ENCODE measurements around the gene ITGAX. TPM values are rescaled to one million over a fixed set of nuclear protein-coding genes. Genes with fewer than 3 reads are reported as not detected.

The ITGAX gene
- total and polyA plus RNA-seq, 2 experiments from 2014 or later, result not detected

DNA sequence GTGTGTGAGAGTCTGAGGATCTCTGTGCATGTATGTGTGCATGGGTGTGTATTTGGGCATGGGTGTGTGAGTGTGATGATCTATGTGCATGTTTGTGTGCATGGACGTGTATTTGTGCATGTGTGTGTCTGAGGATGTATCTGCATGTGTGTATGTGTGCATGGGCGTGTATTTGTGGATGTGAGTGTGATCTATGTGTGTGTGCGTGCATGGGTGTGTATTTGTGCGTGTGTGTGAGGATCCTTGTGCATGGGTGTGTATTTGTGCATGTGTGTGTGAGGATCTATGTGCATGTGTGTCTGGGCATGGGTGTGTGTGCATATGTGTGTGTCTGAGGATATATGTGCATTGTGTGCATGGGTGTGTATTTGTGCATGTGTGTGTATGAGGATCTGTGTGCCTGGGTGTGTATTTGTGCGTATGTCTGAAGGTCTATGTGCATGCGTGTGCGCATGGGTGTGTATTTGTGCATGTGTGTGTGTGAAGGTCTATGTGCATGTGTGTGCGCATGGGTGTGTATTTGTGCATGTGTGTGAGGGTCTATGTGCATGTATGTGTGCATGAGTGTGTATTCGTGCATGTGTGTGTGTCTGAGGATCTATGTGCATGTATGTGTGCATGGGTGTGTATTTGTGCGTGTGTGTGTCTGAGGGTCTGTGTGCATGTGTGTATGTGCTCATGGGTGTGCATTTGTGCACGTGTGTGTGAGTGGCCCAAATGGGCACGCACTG lies 26.5 kb upstream of the ITGAX start:
- no peak overlapping the region for H3K27ac ChIP-seq (ENCODE audit: low read depth)
- H3K79me2 ChIP-seq (replicated peaks; ENCODE audit: insufficient read depth), result no peaks in the 10 kb centered on the region
- ATAC-seq (no peak), DNase-seq (ENCODE audit: low spot score) (no peak)
- H3K9me3 Mint-ChIP-seq, result peaks cover 4% of the 10 kb centered on the region; the same call in 1 of the 3 replicates
- no peaks in the 10 kb centered on the region for H4K20me1 ChIP-seq (replicated peaks; ENCODE audit: insufficient read depth)
- H3K27me3 ChIP-seq (ENCODE audit: insufficient read depth), result peaks cover 39% of the 10 kb centered on the region
- H3K9me2 ChIP-seq (ENCODE audit: insufficient read depth), result no peaks in the 10 kb centered on the region
- H2AFZ ChIP-seq, result no peak overlapping the region
- peaks cover 26% of the 10 kb centered on the region for H3K4me1 Mint-ChIP-seq
- H3K4me1 ChIP-seq (ENCODE audit: insufficient read depth), result peaks cover 12% of the 10 kb centered on the region
- no peak overlapping the region for H3K4me3 ChIP-seq
- peaks cover 37% of the 10 kb centered on the region for H3K27me3 Mint-ChIP-seq (ENCODE audit: insufficient read depth, low read depth, poor library complexity)
- H3K4me3 Mint-ChIP-seq, result no peak overlapping the region
- no peak overlapping the region for H3K4me2 ChIP-seq
- no peaks in the 10 kb centered on the region for H3F3A ChIP-seq (replicated peaks; ENCODE audit: low read depth)
- peaks cover 3% of the 10 kb centered on the region; the same call in 1 of the 3 replicates for H3K36me3 Mint-ChIP-seq (ENCODE audit: low read depth)
- no peaks in the 10 kb centered on the region; the same call in 1 of the 2 replicates for H3K36me3 ChIP-seq (ENCODE audit: insufficient read depth)
- no peak overlapping the region for H3K27ac Mint-ChIP-seq
- TF ChIP-seq, protein P1, sequence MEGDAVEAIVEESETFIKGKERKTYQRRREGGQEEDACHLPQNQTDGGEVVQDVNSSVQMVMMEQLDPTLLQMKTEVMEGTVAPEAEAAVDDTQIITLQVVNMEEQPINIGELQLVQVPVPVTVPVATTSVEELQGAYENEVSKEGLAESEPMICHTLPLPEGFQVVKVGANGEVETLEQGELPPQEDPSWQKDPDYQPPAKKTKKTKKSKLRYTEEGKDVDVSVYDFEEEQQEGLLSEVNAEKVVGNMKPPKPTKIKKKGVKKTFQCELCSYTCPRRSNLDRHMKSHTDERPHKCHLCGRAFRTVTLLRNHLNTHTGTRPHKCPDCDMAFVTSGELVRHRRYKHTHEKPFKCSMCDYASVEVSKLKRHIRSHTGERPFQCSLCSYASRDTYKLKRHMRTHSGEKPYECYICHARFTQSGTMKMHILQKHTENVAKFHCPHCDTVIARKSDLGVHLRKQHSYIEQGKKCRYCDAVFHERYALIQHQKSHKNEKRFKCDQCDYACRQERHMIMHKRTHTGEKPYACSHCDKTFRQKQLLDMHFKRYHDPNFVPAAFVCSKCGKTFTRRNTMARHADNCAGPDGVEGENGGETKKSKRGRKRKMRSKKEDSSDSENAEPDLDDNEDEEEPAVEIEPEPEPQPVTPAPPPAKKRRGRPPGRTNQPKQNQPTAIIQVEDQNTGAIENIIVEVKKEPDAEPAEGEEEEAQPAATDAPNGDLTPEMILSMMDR (conservative IDR thresholded peaks at IDR 0.05; ENCODE audit: low read depth in 2 of 2), result no peak
- no peak for TF ChIP-seq CREB1 (CRISPR knock-in tag; IDR thresholded peaks at IDR 0.05; ENCODE audit: low read depth)
- TF ChIP-seq NANOG (IDR thresholded peaks at IDR 0.05; ENCODE audit: borderline replicate concordance), result no peak

DNA sequence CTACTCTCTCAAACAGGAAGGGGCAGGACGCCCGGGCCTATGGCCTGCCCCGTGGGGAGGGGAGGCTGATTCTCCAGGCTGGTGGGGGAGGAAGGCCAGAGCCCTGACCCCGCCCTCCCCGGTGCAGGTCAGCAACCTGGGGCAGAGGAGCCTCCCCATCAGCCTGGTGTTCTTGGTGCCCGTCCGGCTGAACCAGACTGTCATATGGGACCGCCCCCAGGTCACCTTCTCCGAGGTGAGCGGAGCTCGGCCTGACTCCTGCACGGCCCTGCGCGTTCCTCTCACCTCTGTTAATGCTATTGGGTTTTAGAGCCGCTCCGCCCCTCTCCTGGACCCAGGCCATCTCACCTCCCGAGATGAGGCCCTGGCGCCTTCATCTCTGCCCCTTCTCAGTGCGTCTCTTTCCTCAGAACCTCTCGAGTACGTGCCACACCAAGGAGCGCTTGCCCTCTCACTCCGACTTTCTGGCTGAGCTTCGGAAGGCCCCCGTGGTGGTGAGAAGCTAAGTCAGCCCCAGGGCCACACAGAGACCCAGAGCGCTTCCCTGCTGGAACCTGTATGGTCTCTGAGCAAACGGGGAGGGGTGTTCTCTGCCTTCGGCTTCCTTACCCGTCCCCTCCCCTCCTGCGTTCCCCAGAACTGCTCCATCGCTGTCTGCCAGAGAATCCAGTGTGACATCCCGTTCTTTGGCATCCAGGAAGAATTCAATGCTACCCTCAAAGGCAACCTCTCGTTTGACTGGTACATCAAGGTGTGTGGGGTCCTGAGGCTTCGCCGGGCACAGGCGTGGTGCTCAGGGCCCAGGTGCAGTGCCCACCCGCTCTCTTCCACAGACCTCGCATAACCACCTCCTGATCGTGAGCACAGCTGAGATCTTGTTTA lies 25.1 kb upstream of the ITGAX start:
- Mint-ChIP-seq H3K36me3 (ENCODE audit: low read depth) (peaks cover 3% of the 10 kb centered on the region; the same call in 1 of the 3 replicates), H3K27me3 (ENCODE audit: insufficient read depth, low read depth, poor library complexity) (peaks cover 38% of the 10 kb centered on the region), H3K27ac (no peak overlapping the region), H3K4me3 (peak overlapping the region; percentile 69), H3K9me3 (peaks cover 4% of the 10 kb centered on the region; the same call in 1 of the 3 replicates), H3K4me1 (peaks cover 26% of the 10 kb centered on the region)
- Histone ChIP-seq H3K4me1 (ENCODE audit: insufficient read depth) (peaks cover 12% of the 10 kb centered on the region), H3K4me2 (peak overlapping the region; percentile 75), H3K27ac (ENCODE audit: low read depth) (no peak overlapping the region), H3F3A (replicated peaks; ENCODE audit: low read depth) (no peaks in the 10 kb centered on the region), H4K20me1 (replicated peaks; ENCODE audit: insufficient read depth) (no peaks in the 10 kb centered on the region), H3K79me2 (replicated peaks; ENCODE audit: insufficient read depth) (no peaks in the 10 kb centered on the region), H3K9me2 (ENCODE audit: insufficient read depth) (no peaks in the 10 kb centered on the region), H3K27me3 (ENCODE audit: insufficient read depth) (peaks cover 39% of the 10 kb centered on the region), H3K36me3 (ENCODE audit: insufficient read depth) (no peaks in the 10 kb centered on the region), H3K4me3 (peak overlapping the region; percentile 54), H2AFZ (peak overlapping the region; percentile 86)
- DNase-seq (ENCODE audit: low spot score) (peak; percentile 41), ATAC-seq (peak; percentile 34)
- TF ChIP-seq, protein P2, sequence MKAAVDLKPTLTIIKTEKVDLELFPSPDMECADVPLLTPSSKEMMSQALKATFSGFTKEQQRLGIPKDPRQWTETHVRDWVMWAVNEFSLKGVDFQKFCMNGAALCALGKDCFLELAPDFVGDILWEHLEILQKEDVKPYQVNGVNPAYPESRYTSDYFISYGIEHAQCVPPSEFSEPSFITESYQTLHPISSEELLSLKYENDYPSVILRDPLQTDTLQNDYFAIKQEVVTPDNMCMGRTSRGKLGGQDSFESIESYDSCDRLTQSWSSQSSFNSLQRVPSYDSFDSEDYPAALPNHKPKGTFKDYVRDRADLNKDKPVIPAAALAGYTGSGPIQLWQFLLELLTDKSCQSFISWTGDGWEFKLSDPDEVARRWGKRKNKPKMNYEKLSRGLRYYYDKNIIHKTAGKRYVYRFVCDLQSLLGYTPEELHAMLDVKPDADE (IDR thresholded peaks at IDR 0.05), result no peak
- TF ChIP-seq, protein P3, sequence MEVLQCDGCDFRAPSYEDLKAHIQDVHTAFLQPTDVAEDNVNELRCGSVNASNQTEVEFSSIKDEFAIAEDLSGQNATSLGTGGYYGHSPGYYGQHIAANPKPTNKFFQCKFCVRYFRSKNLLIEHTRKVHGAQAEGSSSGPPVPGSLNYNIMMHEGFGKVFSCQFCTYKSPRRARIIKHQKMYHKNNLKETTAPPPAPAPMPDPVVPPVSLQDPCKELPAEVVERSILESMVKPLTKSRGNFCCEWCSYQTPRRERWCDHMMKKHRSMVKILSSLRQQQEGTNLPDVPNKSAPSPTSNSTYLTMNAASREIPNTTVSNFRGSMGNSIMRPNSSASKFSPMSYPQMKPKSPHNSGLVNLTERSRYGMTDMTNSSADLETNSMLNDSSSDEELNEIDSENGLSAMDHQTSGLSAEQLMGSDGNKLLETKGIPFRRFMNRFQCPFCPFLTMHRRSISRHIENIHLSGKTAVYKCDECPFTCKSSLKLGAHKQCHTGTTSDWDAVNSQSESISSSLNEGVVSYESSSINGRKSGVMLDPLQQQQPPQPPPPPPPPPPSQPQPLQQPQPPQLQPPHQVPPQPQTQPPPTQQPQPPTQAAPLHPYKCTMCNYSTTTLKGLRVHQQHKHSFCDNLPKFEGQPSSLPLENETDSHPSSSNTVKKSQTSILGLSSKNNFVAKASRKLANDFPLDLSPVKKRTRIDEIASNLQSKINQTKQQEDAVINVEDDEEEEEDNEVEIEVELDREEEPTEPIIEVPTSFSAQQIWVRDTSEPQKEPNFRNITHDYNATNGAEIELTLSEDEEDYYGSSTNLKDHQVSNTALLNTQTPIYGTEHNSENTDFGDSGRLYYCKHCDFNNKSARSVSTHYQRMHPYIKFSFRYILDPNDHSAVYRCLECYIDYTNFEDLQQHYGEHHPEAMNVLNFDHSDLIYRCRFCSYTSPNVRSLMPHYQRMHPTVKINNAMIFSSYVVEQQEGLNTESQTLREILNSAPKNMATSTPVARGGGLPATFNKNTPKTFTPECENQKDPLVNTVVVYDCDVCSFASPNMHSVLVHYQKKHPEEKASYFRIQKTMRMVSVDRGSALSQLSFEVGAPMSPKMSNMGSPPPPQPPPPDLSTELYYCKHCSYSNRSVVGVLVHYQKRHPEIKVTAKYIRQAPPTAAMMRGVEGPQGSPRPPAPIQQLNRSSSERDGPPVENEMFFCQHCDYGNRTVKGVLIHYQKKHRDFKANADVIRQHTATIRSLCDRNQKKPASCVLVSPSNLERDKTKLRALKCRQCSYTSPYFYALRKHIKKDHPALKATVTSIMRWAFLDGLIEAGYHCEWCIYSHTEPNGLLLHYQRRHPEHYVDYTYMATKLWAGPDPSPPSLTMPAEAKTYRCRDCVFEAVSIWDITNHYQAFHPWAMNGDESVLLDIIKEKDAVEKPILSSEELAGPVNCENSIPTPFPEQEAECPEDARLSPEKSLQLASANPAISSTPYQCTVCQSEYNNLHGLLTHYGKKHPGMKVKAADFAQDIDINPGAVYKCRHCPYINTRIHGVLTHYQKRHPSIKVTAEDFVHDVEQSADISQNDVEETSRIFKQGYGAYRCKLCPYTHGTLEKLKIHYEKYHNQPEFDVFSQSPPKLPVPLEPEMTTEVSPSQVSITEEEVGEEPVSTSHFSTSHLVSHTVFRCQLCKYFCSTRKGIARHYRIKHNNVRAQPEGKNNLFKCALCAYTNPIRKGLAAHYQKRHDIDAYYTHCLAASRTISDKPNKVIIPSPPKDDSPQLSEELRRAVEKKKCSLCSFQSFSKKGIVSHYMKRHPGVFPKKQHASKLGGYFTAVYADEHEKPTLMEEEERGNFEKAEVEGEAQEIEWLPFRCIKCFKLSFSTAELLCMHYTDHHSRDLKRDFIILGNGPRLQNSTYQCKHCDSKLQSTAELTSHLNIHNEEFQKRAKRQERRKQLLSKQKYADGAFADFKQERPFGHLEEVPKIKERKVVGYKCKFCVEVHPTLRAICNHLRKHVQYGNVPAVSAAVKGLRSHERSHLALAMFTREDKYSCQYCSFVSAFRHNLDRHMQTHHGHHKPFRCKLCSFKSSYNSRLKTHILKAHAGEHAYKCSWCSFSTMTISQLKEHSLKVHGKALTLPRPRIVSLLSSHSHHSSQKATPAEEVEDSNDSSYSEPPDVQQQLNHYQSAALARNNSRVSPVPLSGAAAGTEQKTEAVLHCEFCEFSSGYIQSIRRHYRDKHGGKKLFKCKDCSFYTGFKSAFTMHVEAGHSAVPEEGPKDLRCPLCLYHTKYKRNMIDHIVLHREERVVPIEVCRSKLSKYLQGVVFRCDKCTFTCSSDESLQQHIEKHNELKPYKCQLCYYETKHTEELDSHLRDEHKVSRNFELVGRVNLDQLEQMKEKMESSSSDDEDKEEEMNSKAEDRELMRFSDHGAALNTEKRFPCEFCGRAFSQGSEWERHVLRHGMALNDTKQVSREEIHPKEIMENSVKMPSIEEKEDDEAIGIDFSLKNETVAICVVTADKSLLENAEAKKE (CRISPR knock-in tag; IDR thresholded peaks at IDR 0.05), result no peak
- TF ChIP-seq STAT1 (IDR thresholded peaks at IDR 0.05; ENCODE audit: unreplicated experiment), result no peak

Measured in GM23338 (cell line).